Lung (tissue), 12 donors: ENCODE results near the gene PRSS1. TPM values are rescaled to one million over a fixed set of nuclear protein-coding genes. Genes with fewer than 3 reads are reported as not detected.
"Not testable (repeated sequence)": the region's sequence is repeated elsewhere in the genome, so short reads cannot be mapped to it uniquely, and the experiment has no call there.

Source experiments
- ATAC-seq: fragments of 200-7000 bp; cut with Tn5 transposase; one replicate; pipeline ENCODE4 v1.9.1; 2020; ENCODE audit warnings: moderate number of reproducible peaks; ENCODE audit not compliant: insufficient read depth, low FRiP score
- DNase-seq, 3 donors: peaks; one replicate each; pipeline ENCODE4 v3.0.0-alpha.2; 2013 to 2017
- H3K27ac ChIP-seq, 2 donors: one replicate each; pipeline ENCODE4 v1.5.1; 2013; ENCODE audit warnings: mild to moderate bottlenecking in 2 of 2, moderate library complexity in 2 of 2, control low read depth in 1 of 2, inconsistent platforms in 1 of 2, low read depth in 1 of 2, low read length in 1 of 2
- H3K27me3 ChIP-seq, 3 donors: one replicate each; pipeline ENCODE4 v1.5.1; 2013; ENCODE audit warnings: low read length in 2 of 3; ENCODE audit not compliant: control insufficient read depth in 3 of 3, insufficient read depth in 3 of 3
- H3K36me3 ChIP-seq, 4 donors: one replicate each; pipeline ENCODE4 v1.5.1; 2013; ENCODE audit warnings: low read length in 4 of 4, mild to moderate bottlenecking in 1 of 4, moderate library complexity in 1 of 4; ENCODE audit not compliant: control insufficient read depth in 4 of 4, insufficient read depth in 4 of 4
- H3K4me1 ChIP-seq, 5 donors: one replicate each; pipeline ENCODE4 v1.5.1; 2013; ENCODE audit warnings: low read length in 5 of 5, mild to moderate bottlenecking in 2 of 5, moderate library complexity in 1 of 5; ENCODE audit not compliant: control insufficient read depth in 5 of 5, insufficient read depth in 5 of 5
- H3K4me3 ChIP-seq: one replicate; pipeline ENCODE4 v1.5.1; 2013; ENCODE audit warnings: mild to moderate bottlenecking, control low read depth, moderate library complexity
- H3K9ac ChIP-seq, 2 donors: one replicate each; pipeline ENCODE4 v1.5.1; 2013; ENCODE audit warnings: low read length in 2 of 2, control low read depth in 1 of 2; ENCODE audit not compliant: insufficient read depth in 1 of 2
- H3K9me3 ChIP-seq, 4 donors: one replicate each; pipeline ENCODE4 v1.5.1; 2013; ENCODE audit warnings: low read length in 3 of 4, mild to moderate bottlenecking in 1 of 4, moderate library complexity in 1 of 4; ENCODE audit not compliant: control insufficient read depth in 4 of 4, insufficient read depth in 3 of 4
- CTCF ChIP-seq: IDR thresholded peaks from 2 replicates; pipeline ENCODE4 v1.5.1; 2012; ENCODE audit warnings: mild to moderate bottlenecking; ENCODE audit errors: control extremely low read depth, extremely low read depth
- WGBS, 2 donors: extraction: QIAGEN DNeasy Blood & Tissue Kit; methylation state at CpG; one replicate each; pipeline ENCODE4 v1.1.7; 2013; 5-methylcytosine and 5-hydroxymethylcytosine counted together
- polyA plus RNA-seq, 2 donors: library from polyadenylated mRNA; stranded (reverse); fragments of 200-250 nt; gene quantifications; one replicate each; pipeline ENCODE4 v1.2.1, GENCODE V29; 2013
- total RNA-seq, 2 donors: library from RNA; depleted of rRNA in 1 of 2; stranded (reverse); fragments of >200 nt in 1 of 2; gene quantifications; one replicate each; pipeline ENCODE4 v1.2.1, GENCODE V29; 2014 to 2021
- donor health status: control.
- donor health status: control.
- donor health status: Bipolar disorder and iron deficiency.
- donor health status: healthy.
- donor health status: DM: yes; HTN: yes; CAD: no.

The PRSS1 gene
- total and polyA plus RNA-seq, 4 donors = 0.41 to 16.8 (median 1.1) TPM; not detected in 1

DNA sequence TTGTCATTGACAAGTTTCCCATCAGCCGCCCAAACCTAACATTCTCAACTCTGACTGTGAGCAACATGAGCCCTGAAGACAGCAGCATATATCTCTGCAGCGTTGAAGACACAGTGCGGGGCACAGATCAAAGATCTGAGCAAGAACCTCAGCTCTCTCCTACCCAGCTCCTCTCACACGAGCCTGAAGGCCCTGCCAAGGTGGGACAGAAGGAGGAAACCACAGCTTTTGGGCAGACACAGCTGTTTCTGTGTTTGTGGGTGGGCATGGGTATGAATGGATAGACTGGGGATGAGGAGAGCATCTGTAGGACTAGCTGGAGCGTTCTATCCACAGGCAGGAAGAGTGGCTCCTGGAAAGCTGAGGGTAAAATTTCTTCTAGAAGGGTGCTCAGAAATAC, 8.5 kb upstream of the PRSS1 start:
- peaks cover 0 to 1% (median 0%) of the 10 kb centered on the region in 5 donors for H3K4me1 ChIP-seq
- TF ChIP-seq CTCF = no peak
- no peaks in the 10 kb centered on the region for H3K36me3 ChIP-seq
- WGBS, 2 donors = 73 to 75% methylated on average over 5 of the region's 5 CpGs
- no peak for DNase-seq
- no peak for ATAC-seq
- H3K4me3 ChIP-seq = no peak overlapping the region
- peaks cover 0 to 2% (median 0%) of the 10 kb centered on the region in 3 donors for H3K27me3 ChIP-seq
- no peak overlapping the region for H3K9ac ChIP-seq
- no peaks in the 10 kb centered on the region for H3K9me3 ChIP-seq
- H3K27ac ChIP-seq = no peak overlapping the region

GRCh38 chr7:142741932-142742331, 7.3 kb upstream of the PRSS1 start:
- H3K9ac ChIP-seq, DNase-seq, H3K9me3 ChIP-seq, ATAC-seq, H3K4me1 ChIP-seq, H3K27me3 ChIP-seq, H3K4me3 ChIP-seq, H3K36me3 ChIP-seq: not testable (repeated sequence)
- peak overlapping the region in 1 of 2 donors; percentile 64 for H3K27ac ChIP-seq

DNA sequence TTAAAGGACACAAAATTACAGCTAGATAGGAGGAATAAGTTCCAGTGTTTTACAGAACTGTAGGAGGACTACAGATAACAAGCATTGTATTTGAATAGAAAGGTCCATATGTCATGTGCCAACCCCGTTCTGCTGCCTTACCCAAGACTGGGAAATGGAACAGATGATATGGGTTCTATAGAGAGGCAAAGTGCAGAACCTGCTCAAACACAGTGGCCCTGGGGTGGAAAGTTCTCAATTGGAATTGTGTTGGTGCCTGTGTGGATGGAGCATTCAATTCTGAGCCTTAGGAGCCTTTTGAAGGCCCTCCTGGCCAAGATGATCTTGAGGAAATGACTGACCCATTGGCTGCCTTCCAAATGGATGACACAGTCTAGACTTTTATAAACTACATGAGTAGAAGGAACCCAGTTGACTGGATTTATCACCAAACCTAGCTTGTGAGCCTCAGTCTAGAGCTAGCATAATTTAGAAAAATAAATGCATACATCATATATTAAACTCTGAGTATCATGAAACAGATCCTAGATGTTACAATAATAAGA, 4.1 kb upstream of the PRSS1 start:
- WGBS, 2 donors = 75 to 96% methylated on average over 1 of the region's 1 CpG
- ATAC-seq = no peak

GRCh38 chr7:142745745-142746144, 3.5 kb upstream of the PRSS1 start:
- H3K27ac ChIP-seq = no peak overlapping the region
- H3K36me3 ChIP-seq = no peaks in the 10 kb centered on the region
- H3K9me3 ChIP-seq = peaks cover 0 to 2% (median 0%) of the 10 kb centered on the region in 4 donors
- no peak for TF ChIP-seq CTCF
- H3K27me3 ChIP-seq = peaks cover 0 to 2% (median 0%) of the 10 kb centered on the region in 3 donors
- H3K9ac ChIP-seq = no peak overlapping the region
- no peak overlapping the region for H3K4me3 ChIP-seq
- ATAC-seq (no peak), DNase-seq (no peak)
- 72 to 76% methylated on average over 4 of the region's 4 CpGs for WGBS, 2 donors
- H3K4me1 ChIP-seq = peaks cover 0 to 1% (median 0%) of the 10 kb centered on the region in 5 donors

More for the DNA sequence above, 4.1 kb upstream of the PRSS1 start:
- Histone ChIP-seq H3K27ac (no peak overlapping the region), H3K36me3 (no peaks in the 10 kb centered on the region), H3K9me3 (peaks cover 0 to 2% (median 0%) of the 10 kb centered on the region in 4 donors), H3K9ac (no peak overlapping the region), H3K4me3 (no peak overlapping the region), H3K27me3 (peaks cover 0 to 2% (median 0%) of the 10 kb centered on the region in 3 donors), H3K4me1 (peaks cover 0 to 1% (median 0%) of the 10 kb centered on the region in 5 donors)
- TF ChIP-seq CTCF = no peak
- no peak for DNase-seq
